ENCODE results near the gene VPS35L.
"Not testable (repeated sequence)": the region's sequence is repeated elsewhere in the genome, so short reads cannot be mapped to it uniquely, and the experiment has no call there.

Gene VPS35L

GRCh38 chr16:19715566-19715965 is 160.1 kb downstream of the VPS35L start:
- no peak for DNase-seq

- no peak for DNase-seq
These were observed 160.7 kb downstream of the VPS35L start for GRCh38 chr16:19716183-19716582.

GRCh38 chr16:19716728-19717127 is 161.2 kb downstream of the VPS35L start:
- DNase-seq = not testable (repeated sequence)

- no peak for DNase-seq
These were observed 161.8 kb downstream of the VPS35L start for GRCh38 chr16:19717314-19717713.

- peak; percentile 89 for DNase-seq
These were observed 162.5 kb downstream of the VPS35L start, which contains the start of the genes IQCK and KNOP1 for GRCh38 chr16:19717741-19718623. Gene IQCK (plus strand): TSS chr16:19718271. CDS start chr16:19718307, 36 bp downstream. Gene KNOP1 (minus strand): TSS chr16:19718227. CDS start chr16:19715035, 3,192 bp downstream.

- DNase-seq = no peak
These were observed 163.1 kb downstream of the VPS35L start for GRCh38 chr16:19718624-19718965.

- no peak for DNase-seq
These were observed 166.9 kb downstream of the VPS35L start for GRCh38 chr16:19722269-19722952.

GRCh38 chr16:19722981-19723380 is 167.5 kb downstream of the VPS35L start:
- DNase-seq = no peak

- DNase-seq = no peak
These were observed 173.1 kb downstream of the VPS35L start for GRCh38 chr16:19728636-19728965.

- no peak for DNase-seq
These were observed 178.0 kb downstream of the VPS35L start for GRCh38 chr16:19733551-19733950.

- DNase-seq = no peak
These were observed 179.8 kb downstream of the VPS35L start for GRCh38 chr16:19735074-19735867.

- DNase-seq = no peak
These were observed 182.0 kb downstream of the VPS35L start for GRCh38 chr16:19737306-19738038.

GRCh38 chr16:19741354-19741753 is 185.9 kb downstream of the VPS35L start:
- DNase-seq = no peak

GRCh38 chr16:19743816-19744159 is 188.3 kb downstream of the VPS35L start:
- DNase-seq = no peak

GRCh38 chr16:19744670-19745069 is 189.2 kb downstream of the VPS35L start:
- DNase-seq = no peak

GRCh38 chr16:19745286-19746010 is 189.9 kb downstream of the VPS35L start:
- no peak for DNase-seq

- DNase-seq = no peak
These were observed 191.1 kb downstream of the VPS35L start for GRCh38 chr16:19746561-19746960.

GRCh38 chr16:19748389-19749168 is 193.1 kb downstream of the VPS35L start:
- no peak for DNase-seq

- no peak for DNase-seq
These were observed 194.1 kb downstream of the VPS35L start for GRCh38 chr16:19749571-19750080.

Data from stimulated activated CD4-positive, alpha-beta T cell treated with anti-CD3 and anti-CD28 coated beads, Interleukin-12 subunit alpha, Interleukin-12 subunit beta, amount 100 ng/mL, for 4 hours (primary cell).